Panc1 (cell line): ENCODE results near the gene KIAA1217. TPM values are rescaled to one million over a fixed set of nuclear protein-coding genes. Genes with fewer than 3 reads are reported as not detected.

Experiments used
- ATAC-seq: fragments of 200-7000 bp; cut with Tn5 transposase; 2 replicates; pipeline ENCODE4 v1.9.1; 2020; ENCODE audit warnings: mild to moderate bottlenecking, moderate library complexity
- BruUV-seq: library from RNA; stranded (reverse); fragments of 400-500 nt; replicated peaks from 2 replicates; lab custom pipeline; 2021; lab: Mats Ljungman, UMichigan
- CTCF ChIA-PET: fragments of 300-600 bp; sonication (Branson Sonifier 250); formaldehyde crosslinking; loops from one replicate; lab custom pipeline; 2022; ENCODE audit warnings: antibody characterized with exemption; lab: Charles Lee
- POLR2A ChIA-PET: fragments of 300-600 bp; sonication (Branson Sonifier 250); formaldehyde crosslinking; loops from one replicate; lab custom pipeline; 2022; ENCODE audit warnings: antibody characterized with exemption; lab: Charles Lee
- DNase-seq: peaks from one replicate; pipeline ENCODE4 v3.0.0-alpha.2; 2010; ENCODE audit warnings: low read depth, low spot score
- H3K27ac ChIP-seq: 2 replicates; pipeline ENCODE4 v1.5.1; 2011; ENCODE audit warnings: mild to moderate bottlenecking, low read length, inconsistent platforms
- H3K27me3 ChIP-seq: fragments of 200-500 bp; sonication (Bioruptor generic); 2 replicates; pipeline ENCODE4 v1.6.0; 2014; ENCODE audit warnings: low read length, inconsistent platforms; ENCODE audit not compliant: control insufficient read depth, insufficient read depth
- H3K36me3 ChIP-seq: fragments of 200-500 bp; sonication (Bioruptor generic); 2 replicates; pipeline ENCODE4 v1.5.1; 2014; ENCODE audit warnings: inconsistent platforms, mild to moderate bottlenecking, low read length, moderate library complexity; ENCODE audit not compliant: control insufficient read depth, insufficient read depth
- H3K4me1 ChIP-seq: 2 replicates; pipeline ENCODE4 v1.5.1; 2011; ENCODE audit warnings: inconsistent platforms, mild to moderate bottlenecking, low read length, moderate library complexity; ENCODE audit not compliant: control insufficient read depth, insufficient read depth
- H3K4me3 ChIP-seq, 2 experiments: 2 replicates each; pipeline ENCODE4 v1.5.1; 2011 to 2012; ENCODE audit warnings: low read depth in 2 of 2, low read length in 2 of 2, mild to moderate bottlenecking in 2 of 2, inconsistent platforms in 1 of 2, moderate library complexity in 1 of 2
- H3K9me3 ChIP-seq: fragments of 200-500 bp; sonication (Bioruptor generic); 2 replicates; pipeline ENCODE4 v1.5.1; 2014; ENCODE audit warnings: low read depth, mild to moderate bottlenecking, inconsistent platforms, low read length, moderate library complexity; ENCODE audit not compliant: control insufficient read depth, insufficient read depth
- CTCF ChIP-seq: fragments of 450-650 bp; IDR thresholded peaks from 2 replicates; pipeline ENCODE4 v1.5.1; 2017; ENCODE audit warnings: mild to moderate bottlenecking
- POLR2AphosphoS5 ChIP-seq: IDR thresholded peaks from 2 replicates; pipeline ENCODE4 v1.6.1; 2012; ENCODE audit warnings: mild to moderate bottlenecking, low read depth, low read length, moderate library complexity
- REST ChIP-seq, 2 experiments: IDR thresholded peaks; 2 replicates each; pipeline ENCODE4 v1.6.1; 2011 to 2012; ENCODE audit warnings: low read depth in 2 of 2, control low read depth in 1 of 2, low read length in 1 of 2, mild to moderate bottlenecking in 1 of 2, moderate library complexity in 1 of 2; ENCODE audit not compliant: insufficient read depth in 1 of 2
- SIN3A ChIP-seq: IDR thresholded peaks from 2 replicates; pipeline ENCODE4 v1.6.1; 2012; ENCODE audit warnings: low read depth, mild to moderate bottlenecking, low read length, moderate library complexity, borderline replicate concordance; ENCODE audit not compliant: insufficient read depth
- TCF7L2 ChIP-seq: IDR thresholded peaks from 2 replicates; pipeline ENCODE4 v1.6.1; 2011; ENCODE audit warnings: mild to moderate bottlenecking, low read depth, low read length, inconsistent platforms
- in situ Hi-C: cut with HindIII; loops from 2 replicates; pipeline ENCODE4 v1.10.0; 2016; ENCODE audit warnings: low sequenced_read_pairs, low pct_unique_long_range_greater_than_20kb
- intact Hi-C: fragments of 100-400 bp; cut with micrococcal nuclease; formaldehyde crosslinking; loops from one replicate; pipeline ENCODE4 v1.10.0; 2022; ENCODE audit not compliant: unreplicated experiment
- total RNA-seq: library from RNA; stranded (reverse); gene quantifications from one replicate; pipeline ENCODE4 v1.2.1, GENCODE V29; 2021; ENCODE audit not compliant: unreplicated experiment

Gene KIAA1217
- total RNA-seq, 1 experiment from 2014 or later, result 11.6 TPM

- Histone ChIP-seq H3K4me3 (no peak overlapping the region), H3K27ac (no peak overlapping the region), H3K9me3 (no peaks in the 10 kb centered on the region), H3K4me1 (no peaks in the 10 kb centered on the region), H3K36me3 (peaks cover 26% of the 10 kb centered on the region), H3K27me3 (no peaks in the 10 kb centered on the region)
- intact Hi-C loops, result no loop called here
- TF ChIP-seq SIN3A (no peak), CTCF (no peak), TCF7L2 (no peak), REST (IDR thresholded peaks at IDR 0.05; ENCODE audit: insufficient read depth in 1 of 2, low read depth in 2 of 2, low read length in 1 of 2) (no peak), POLR2AphosphoS5 (no peak)
- CTCF ChIA-PET, result no interaction called here
- in situ Hi-C loops, result no loop called here
- no TSS peak for BruUV-seq
- POLR2A ChIA-PET, result no interaction called here
- DNase-seq (no peak), ATAC-seq (no peak)
Measured at GRCh38 chr10:24596217-24596930, 387.4 kb downstream of the KIAA1217 start.

- intact Hi-C loops, result no loop called here
- no TSS peak for BruUV-seq
- ChIA-PET POLR2A (interaction anchor here (0.6 to 0.7 kb wide), 2 partner anchors 8 to 45 kb away, joined by 4 to 6 read pairs; no protein-coding TSS in a partner anchor), CTCF (no interaction called here)
- TF ChIP-seq TCF7L2, result no peak
- TF ChIP-seq SIN3A, result no peak
- TF ChIP-seq POLR2AphosphoS5, result no peak
- no peak for TF ChIP-seq CTCF
- TF ChIP-seq REST (IDR thresholded peaks at IDR 0.05; ENCODE audit: insufficient read depth in 1 of 2, low read depth in 2 of 2, low read length in 1 of 2), result no peak
- DNase-seq (no peak), ATAC-seq (no peak)
- no peaks in the 10 kb centered on the region for H3K9me3 ChIP-seq
- H3K36me3 ChIP-seq, result peaks cover 23% of the 10 kb centered on the region
- H3K27me3 ChIP-seq, result no peaks in the 10 kb centered on the region
- H3K27ac ChIP-seq, result no peak overlapping the region
- no peak overlapping the region for H3K4me3 ChIP-seq
- H3K4me1 ChIP-seq, result no peaks in the 10 kb centered on the region
- in situ Hi-C loops, result no loop called here
Measured at GRCh38 chr10:24597426-24597825, 388.5 kb downstream of the KIAA1217 start.
